Ramos (cell line): ENCODE data around the gene GSTT4.
"Not testable (repeated sequence)": the region's sequence is repeated elsewhere in the genome, so short reads cannot be mapped to it uniquely, and the experiment has no call there.

Experiments used
- in situ Hi-C: fragments of 300-500 bp; cut with MboI; formaldehyde crosslinking; loops from one replicate; pipeline ENCODE4 v1.14.3; 2022; ENCODE audit warnings: low sequenced_read_pairs; ENCODE audit not compliant: unreplicated experiment

The GSTT4 gene

GRCh38 chr22:23993581-23994177 lies 11.6 kb downstream of the GSTT4 start:
- in situ Hi-C loops = loop anchor here (10.0 kb wide), 1 partner anchor 171 kb away; no protein-coding TSS in a partner anchor

GRCh38 chr22:23993080-23993479 lies 12.2 kb downstream of the GSTT4 start:
- in situ Hi-C loops = loop anchor here (10.0 kb wide), 1 partner anchor 172 kb away; no protein-coding TSS in a partner anchor

- in situ Hi-C loops = loop anchor here (10.0 kb wide), 1 partner anchor 175 kb away; no protein-coding TSS in a partner anchor
These were observed 15.5 kb downstream of the GSTT4 start for GRCh38 chr22:23989583-23990244.

GRCh38 chr22:23986538-23987178 lies 18.6 kb downstream of the GSTT4 start:
- in situ Hi-C loops = not testable (repeated sequence)

- in situ Hi-C loops = not testable (repeated sequence)
These were observed 19.2 kb downstream of the GSTT4 start for GRCh38 chr22:23986089-23986488.

- in situ Hi-C loops = no loop called here
These were observed 20.8 kb downstream of the GSTT4 start for GRCh38 chr22:23984430-23984829.

- in situ Hi-C loops = not testable (repeated sequence)
These were observed 24.7 kb downstream of the GSTT4 start for GRCh38 chr22:23980567-23980966.

- in situ Hi-C loops = not testable (repeated sequence)
These were observed 25.6 kb downstream of the GSTT4 start, which contains the start of gene GSTT2 for GRCh38 chr22:23979557-23980240. GSTT2 (plus strand) TSS chr22:23980134.

- in situ Hi-C loops = not testable (repeated sequence)
These were observed 27.9 kb downstream of the GSTT4 start for GRCh38 chr22:23977304-23977703.

GRCh38 chr22:23974836-23975352 lies 30.4 kb downstream of the GSTT4 start:
- in situ Hi-C loops = not testable (repeated sequence)

- in situ Hi-C loops = not testable (repeated sequence)
These were observed 30.9 kb downstream of the GSTT4 start, which contains the start of gene DDT for GRCh38 chr22:23974345-23974744. DDT (minus strand) TSS chr22:23974441; CDS start chr22:23974414, 27 bp downstream.

- in situ Hi-C loops = not testable (repeated sequence)
These were observed 33.3 kb downstream of the GSTT4 start for GRCh38 chr22:23971927-23972326.

- in situ Hi-C loops = no loop called here
These were observed 34.3 kb downstream of the GSTT4 start for GRCh38 chr22:23970816-23971486.

GRCh38 chr22:23970201-23970641 lies 35.0 kb downstream of the GSTT4 start:
- in situ Hi-C loops = no loop called here

- in situ Hi-C loops = no loop called here
These were observed 36.2 kb downstream of the GSTT4 start for GRCh38 chr22:23969071-23969470.

GRCh38 chr22:23966568-23966967 lies 38.7 kb downstream of the GSTT4 start, which contains the start of gene DDTL:
DDTL (plus strand) TSS chr22:23966888; CDS start chr22:23966915, 27 bp downstream.
- in situ Hi-C loops = not testable (repeated sequence)

GRCh38 chr22:23966094-23966493 lies 39.2 kb downstream of the GSTT4 start:
- in situ Hi-C loops = not testable (repeated sequence)

GRCh38 chr22:23961084-23961771 lies 44.0 kb downstream of the GSTT4 start, which contains the start of gene GSTT2B:
GSTT2B (minus strand) TSS chr22:23961195; CDS start chr22:23961131, 64 bp downstream.
- in situ Hi-C loops = not testable (repeated sequence)
